HG02852 (cell line): ENCODE measurements around the gene MSH5.
"Not testable (repeated sequence)": the region's sequence is repeated elsewhere in the genome, so short reads cannot be mapped to it uniquely, and the experiment has no call there.

ENCODE experiments used
- ATAC-seq: cut with Tn5 transposase; IDR thresholded peaks from one replicate; pipeline ENCODE4 v1.9.1; 2021; ENCODE audit warnings: mild to moderate bottlenecking, moderate library complexity; ENCODE audit not compliant: unreplicated experiment

The MSH5 gene

DNA sequence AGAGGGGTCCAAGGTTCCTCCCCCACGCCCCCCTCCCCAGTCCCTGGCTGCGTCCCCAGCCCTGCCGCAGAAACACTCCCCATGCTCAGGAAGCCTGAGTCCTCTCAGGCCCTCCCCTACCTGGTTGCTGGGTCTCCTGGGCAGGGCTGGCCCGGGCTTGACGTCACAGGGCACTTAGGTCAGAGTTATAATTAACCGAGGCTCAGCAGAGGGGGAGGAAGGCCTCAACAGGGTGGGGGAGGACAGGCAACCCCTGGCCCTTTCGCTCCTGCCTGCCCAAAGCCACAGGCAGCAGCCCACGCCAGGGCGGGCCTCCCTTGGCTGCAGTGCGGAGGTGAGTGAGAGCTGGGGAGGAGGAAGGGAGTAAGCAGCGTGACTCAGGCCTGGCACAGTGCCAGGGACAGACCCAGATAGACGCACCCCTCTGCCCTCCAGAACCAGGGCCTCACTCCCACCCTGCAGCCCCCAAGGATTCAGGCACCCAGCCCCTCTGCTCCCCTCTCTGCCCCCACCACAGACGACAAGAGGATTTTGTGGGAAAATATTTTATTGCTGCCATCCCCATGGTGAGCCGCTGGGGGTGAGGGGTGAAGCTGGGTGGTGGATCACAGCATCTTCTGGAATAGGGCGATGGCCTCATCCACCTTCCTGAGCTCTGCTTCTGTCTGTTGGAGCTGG is 37.3 kb downstream of the MSH5 start, which contains the start of gene VWA7:
VWA7 (minus strand) TSS at position 340 of the 678 bp plus-strand sequence. CDS start 549 bp downstream, outside the sequence.
- peak; percentile 65 for ATAC-seq

DNA sequence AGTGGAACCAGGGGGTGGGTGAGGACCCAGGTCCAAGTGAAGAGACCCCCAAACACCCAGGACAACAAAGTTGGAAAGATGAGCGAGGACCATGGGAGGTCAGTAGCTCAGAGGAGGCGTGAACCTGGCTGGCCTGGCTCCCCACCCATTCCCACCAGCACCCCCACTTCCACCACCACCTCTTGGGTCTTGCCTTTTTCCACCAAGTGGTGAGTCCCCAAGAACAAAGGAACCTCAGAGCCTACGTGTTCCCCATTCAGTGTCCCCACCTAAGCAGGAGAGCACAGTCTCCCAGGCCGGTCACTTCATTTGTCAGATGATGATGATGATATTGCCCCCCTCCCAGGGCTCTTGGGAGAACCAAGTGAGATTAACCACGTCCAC is 37.9 kb downstream of the MSH5 start:
- no peak for ATAC-seq

DNA sequence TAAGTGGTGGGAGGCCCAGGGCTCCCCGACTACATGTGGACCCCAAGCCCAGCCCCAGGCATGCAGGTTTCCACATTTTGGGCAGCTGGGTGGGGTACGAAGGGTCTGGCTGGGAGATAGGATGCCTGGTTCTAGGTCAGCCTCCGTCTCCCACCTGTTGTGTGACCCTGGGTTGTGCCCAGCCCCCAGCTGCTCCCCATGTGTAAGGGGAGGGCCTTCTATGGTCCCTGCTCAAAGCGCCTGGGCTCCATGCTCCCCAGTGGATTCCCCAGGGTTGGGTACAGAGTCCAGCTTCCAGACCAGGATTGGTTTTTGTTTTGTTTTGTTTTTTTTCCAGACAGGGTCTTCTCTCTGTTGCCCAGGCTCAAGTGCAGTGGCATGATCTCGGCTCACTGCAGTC is 38.4 kb downstream of the MSH5 start:
- no peak for ATAC-seq

DNA sequence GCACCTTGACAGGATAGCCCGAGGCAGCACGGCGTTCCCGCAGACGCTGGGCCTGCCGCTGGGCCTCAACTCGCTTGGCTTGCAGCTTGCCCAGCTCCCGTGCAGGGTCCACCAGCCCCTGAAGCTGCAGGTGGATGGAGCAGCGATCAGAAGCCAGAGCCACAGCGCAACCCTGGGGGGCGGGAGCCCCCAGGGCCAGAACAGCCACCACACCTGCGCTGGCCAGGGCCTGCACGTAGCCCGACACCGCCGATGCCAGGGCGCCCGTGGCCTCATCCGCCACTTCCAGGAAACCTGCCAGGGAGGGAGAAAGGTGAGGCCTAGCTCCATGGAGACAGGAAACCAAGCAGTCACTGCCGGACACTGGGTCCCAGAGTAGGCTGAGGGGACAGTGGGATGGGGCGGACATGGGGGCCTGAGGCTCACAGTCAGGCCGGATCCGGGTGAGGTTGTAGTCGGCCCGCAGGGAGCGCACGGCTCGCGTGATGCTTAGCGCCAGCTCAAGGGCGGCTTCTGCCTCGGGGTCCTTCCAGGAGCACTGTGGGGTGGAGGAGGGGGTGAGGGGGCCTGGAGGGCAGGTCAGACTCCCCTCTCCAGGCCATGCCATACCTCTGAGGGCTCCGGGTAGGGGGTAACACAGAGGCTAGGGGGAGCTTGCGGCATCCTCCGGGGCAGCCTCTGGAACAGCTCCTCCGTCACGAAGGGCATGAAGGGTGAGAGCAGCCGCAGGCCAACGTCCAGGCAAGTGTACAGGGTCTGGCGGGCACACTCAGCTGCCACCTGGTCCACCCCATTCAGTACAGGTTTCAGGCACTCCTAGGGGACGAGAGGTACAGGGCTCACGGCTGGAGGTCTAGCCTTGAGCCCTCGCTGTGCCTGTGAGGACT is 39.4 kb downstream of the MSH5 start:
- no peak for ATAC-seq

DNA sequence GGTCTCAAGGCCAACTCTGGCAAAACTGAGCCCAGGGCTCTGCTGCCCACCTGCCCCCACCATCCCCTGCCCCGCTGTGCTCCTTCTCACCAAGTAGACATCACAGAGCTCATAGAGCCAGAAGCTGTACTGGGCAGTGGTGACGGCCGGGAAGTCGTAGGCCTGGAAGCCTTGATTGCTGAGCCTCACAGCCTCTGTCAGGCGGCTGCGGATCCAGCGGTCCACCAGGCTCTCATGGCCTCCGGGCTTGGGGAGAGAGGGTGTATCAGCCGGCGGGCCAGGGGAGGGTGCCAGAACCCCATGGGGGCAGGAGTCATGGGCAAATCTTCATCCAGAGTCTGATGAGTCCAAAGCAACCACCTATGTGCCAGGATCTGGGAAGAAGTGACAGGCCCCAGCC is 40.1 kb downstream of the MSH5 start:
- ATAC-seq = no peak

DNA sequence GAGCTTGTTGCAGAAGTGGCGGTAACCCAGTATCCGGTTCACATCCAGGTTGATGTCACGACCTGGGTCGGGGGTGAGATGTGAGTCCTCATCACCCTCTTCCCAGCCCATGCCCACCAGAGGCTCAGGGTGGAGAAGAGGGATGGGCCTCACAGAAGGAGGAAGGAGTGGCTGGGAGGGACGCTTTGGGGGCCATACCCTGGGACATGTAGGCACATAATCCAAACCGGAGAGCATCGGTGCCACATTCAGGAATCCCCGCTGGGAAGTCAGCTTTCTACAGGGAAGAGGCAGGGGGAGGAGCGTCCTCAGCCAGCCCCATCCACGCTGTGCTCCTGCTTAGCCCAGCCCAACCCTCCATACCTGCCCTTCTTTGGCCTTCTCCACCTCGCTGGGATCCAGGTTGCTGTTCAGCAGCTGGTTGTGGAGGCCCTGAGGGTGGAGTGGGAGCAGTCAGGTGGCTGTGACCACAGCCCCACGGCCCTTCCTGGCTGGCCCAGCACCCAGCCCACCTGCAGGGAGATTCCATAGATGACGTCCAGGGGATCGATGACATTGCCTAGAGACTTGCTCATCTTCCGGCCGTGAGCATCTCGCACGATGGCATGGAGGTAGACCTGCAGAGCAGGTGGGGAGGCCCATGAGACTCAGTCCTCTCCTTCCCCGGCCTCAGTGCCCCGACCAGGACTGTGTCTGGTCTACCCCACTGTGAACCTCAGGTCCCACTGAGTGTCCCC is 40.9 kb downstream of the MSH5 start:
- no peak for ATAC-seq

DNA sequence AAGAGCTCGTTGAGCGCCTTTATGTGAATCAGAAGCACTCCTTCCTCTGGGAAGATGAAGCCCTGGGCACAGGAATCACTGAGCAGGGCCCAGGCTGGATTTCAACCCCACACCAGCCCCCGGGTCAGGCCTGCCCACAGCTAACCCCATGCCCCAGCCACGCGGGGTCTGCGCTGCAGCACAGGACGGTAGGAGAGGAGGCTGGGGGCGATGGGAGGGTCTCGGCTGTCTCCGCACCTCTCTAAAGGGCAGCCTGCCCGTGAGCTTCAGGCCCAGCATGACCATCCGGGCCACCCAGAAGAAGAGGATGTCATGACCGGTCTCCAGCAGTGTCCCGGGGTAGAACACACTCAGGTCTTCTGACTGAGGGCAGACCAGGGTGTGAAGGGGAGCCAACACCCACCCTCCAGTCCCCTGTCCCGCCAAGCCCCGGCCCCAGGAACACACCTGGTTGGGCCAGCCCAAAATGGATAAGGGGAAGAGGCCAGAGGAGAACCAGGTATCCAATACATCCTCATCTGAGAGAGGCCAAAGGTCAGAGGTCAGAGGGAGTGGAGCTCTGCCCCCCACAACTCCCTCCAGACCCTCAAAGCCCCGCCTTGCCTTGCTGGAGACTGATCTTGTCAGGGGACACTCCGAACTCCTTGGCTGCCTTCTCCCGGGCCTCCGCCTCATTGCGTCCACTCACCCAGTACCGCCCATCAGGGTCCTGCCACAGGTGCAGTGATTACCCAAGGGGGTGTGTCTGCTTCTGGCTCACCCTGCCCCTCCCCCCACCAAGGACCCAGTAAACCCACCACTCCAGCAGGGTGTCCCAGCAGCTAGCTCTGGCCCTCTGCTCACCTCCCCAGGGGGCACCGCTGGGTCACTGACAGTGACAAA is 41.7 kb downstream of the MSH5 start:
- ATAC-seq = no peak

DNA sequence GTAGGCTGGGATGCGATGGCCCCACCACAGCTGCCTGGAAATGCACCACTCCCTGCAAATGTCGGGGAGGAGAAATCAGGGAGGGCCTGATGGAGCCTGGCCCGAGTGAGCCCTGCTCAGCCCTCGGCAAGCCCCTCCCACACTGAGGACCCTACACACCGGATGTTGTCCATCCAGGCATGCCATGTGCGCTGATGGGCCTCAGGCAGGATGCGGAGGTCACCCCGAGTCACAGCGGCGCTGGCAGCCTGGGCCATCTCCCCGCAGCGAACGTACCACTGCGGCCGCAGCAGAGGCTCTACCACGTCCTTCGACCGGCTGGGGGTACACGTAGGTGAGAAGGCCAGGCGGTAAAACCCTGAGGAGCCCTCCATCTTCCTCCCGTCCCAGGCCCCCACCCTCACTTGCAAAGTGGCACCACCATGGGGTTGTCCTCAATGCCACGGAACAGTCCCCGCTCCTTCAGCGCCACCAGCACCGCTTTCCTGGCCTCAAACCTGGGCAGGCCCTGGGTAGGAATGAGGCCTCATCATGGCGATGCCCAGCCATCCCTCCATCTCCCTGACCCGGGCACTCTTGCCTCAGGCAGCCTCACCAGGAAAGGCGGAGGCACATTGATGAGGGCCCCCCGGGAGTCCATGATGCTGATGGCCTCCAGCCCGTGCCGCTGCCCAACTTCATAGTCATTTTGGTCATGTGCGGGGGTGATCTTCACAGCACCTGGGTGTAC is 42.5 kb downstream of the MSH5 start:
- no peak for ATAC-seq

DNA sequence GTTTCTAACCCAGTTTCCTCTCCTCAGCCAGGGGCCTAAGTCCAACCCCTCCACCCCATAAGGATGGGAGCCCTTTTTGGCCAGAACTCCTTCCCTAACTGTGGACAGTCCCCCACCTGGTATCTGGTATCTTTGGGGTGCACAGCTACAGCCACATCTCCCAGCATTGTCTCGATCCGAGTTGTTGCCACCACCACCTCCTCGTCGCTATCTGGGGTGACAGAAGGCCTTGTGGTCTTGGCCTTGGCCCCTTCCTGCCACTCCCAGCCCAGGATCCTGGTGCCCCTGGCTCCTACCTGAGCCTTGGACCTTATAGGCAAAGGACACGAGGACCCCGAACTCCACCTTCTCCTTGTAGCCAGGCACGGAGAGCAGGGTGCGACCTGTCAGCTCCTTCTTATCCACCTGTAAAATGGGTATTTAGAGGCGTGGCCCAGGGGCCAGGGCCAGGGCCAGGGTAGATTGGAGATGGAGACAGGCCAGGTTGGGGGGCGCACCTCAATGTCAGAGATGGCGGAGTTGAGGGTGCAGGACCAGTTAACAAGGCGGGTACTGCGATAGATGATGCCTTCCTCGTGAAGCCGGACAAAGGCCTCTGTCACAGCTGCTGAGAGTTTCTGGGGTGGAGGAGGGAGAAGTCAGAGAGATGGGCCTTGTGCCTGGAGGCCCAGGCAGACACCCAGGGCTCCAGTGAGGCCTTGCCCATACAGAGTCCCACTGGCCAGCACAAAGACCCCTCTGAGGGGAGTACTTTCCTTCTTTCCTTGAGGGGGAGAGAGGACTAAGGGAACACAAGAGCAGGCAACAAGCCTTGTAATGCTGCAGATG is 44.5 kb downstream of the MSH5 start:
- ATAC-seq = no peak

DNA sequence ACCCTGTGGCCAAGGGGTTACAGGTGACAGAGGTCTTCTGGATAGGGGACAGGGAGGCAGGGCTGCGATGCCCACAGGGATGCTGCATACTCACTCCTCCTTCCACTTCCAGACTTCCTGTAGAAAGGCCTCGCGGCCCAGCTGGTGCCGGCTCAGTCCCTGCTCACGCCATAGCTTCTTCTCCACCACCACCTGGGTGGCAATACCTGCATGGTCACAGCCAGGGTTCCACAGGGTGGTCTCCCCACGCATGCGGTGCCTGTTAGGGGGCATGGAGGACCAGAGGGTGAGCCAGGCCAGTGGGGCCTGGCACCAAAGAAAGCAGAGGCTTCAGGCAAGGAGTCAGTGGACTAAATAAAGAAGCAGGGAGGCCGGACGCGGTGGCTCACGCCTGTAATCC is 45.7 kb downstream of the MSH5 start:
- no peak for ATAC-seq

DNA sequence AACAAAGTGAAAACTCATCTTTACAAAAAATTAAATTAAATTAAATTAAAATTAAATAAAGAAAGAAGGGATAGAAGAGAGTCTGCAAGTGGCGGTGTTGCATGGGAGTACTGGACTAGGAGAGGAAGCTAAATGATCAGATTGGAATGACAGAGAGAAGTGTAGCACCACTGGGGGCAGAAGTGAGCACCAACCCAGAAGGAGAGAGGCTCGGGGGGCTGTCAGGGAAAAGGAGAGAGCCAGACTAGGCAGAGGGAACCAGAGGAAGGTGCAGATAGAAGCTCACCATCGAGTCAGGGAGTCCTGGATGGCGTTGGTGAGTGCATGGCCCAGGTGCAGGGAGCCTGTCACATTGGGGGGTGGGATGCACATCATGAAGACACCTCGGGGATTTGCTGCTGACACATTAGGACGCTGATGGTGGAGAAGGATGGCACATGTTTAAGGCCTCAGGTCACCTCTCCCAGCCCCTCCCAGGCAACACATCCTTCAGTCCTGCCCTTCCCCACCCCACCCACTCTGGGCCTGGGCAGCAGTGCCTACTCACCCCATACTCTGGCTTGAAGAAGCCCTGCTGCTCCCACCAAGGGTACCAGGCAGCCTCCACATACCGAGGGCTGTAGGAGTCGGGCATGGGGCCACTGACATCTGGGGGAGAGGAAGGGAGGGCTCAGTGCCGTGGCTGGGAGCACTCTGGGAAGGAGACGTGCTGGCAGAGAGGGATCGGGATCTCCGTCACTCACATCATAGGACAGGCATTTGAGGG is 51.7 kb downstream of the MSH5 start:
- no peak for ATAC-seq

DNA sequence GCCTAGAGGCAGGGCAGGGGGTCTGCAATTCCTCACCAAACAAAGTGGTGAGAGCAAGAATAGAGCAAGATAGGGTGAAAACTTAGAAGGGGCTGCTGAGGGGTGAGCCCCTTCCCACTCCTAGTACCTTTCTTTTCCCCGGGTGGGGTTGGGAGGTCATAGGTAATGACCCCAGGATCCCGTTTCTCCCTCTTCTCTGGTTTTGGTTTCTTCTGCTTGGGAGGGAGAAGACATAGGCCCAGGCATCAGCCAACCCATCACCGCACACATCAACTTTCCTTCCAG is 52.2 kb downstream of the MSH5 start:
- ATAC-seq = no peak

DNA sequence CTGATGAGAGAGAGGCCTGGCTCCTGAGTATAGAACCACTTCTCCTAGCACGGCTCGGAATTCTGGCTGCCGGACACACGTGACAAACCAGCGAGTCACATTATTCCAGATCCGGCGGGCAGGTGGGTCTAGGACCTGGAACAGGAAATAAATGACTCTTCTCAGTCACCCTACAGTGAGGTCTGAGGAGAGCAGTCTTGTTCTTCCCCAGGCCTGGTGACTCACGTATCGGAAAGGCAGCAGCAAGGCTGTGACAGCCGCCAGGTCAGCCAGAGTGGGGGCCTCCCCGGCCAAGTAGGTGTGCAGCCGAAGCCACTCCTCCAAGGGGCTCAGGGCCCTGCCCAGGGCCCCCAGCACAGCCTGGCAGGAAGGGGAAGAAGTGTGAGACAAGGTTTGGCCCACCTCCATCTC is 53.0 kb downstream of the MSH5 start:
- ATAC-seq = no peak

DNA sequence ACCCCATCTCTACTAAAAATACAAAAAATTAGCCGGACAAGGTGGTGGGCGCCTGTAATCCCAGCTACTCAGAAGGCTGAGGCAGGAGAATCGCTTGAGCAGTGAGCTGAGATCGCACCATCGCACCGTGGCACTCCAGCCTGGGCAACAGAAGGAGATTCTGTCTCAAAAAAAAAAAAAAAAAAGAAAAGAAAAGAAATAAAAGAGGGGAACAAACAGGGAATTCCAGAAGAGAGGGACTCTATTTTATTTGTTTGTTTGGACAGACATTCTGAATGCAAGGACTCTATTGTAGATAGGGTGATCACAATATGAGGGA is 54.1 kb downstream of the MSH5 start:
- ATAC-seq = not testable (repeated sequence)

DNA sequence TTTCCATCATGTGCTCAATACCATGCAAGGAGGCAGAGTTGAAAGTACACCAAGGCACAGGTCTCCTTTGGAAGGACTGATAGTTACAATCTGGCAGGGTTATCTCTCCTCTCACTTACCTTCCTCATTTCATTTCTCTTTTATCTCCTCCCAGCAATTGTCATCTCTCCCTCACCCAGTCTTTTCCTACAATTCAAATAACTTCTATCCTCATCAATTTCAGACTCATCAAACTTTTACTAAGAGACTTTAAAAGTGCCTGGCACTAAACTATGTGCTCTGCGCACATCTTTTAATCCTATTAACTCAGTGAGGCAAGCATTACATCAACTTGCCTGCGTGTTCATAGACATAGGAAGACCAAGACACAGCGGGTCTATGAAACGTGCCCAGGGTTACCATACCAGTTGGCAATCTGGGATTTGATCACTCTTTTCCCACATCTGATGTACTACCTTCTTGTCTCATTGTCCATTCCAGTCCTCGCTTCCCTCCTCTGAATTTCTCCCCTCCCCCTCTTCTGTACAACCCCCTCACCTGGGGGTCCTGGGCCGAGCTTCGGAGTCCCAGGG is 54.6 kb downstream of the MSH5 start:
- ATAC-seq = no peak

DNA sequence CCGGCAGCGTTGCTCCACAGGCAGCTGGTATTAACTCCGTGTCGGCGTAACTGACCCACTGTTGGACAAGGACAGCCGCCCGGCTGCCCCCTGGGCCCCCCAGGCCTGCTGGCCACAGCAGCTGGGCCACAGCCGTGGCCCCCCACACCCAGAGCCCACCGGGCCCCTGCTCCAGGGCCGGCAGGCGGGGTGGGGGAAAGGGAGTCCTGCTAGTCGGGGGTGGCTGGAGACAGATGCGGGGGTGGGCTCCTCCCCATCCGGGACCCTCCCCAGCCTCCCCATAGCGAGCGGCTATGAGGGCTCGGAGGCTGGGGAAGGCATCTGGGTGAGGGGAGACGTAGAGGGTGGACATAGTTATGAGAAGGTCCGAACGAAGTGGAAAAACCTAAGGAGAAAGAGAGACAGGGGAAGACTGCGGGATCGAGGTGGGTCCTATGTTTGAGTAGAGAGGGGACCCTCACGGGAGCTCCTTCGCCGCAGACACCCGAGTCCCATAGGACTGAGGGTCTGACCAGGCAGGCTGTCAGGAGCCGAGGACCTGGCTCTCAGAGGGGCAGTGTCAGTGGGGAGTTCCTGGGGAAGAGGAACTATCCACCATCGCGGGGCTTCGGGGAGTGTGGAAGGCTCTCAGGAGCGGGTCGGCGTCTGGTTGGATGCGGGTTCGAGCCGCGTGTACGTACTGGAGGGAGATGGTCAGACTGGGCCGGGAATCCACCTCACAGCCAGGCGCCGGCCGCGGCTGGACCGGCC is 55.2 kb downstream of the MSH5 start:
- no peak for ATAC-seq

DNA sequence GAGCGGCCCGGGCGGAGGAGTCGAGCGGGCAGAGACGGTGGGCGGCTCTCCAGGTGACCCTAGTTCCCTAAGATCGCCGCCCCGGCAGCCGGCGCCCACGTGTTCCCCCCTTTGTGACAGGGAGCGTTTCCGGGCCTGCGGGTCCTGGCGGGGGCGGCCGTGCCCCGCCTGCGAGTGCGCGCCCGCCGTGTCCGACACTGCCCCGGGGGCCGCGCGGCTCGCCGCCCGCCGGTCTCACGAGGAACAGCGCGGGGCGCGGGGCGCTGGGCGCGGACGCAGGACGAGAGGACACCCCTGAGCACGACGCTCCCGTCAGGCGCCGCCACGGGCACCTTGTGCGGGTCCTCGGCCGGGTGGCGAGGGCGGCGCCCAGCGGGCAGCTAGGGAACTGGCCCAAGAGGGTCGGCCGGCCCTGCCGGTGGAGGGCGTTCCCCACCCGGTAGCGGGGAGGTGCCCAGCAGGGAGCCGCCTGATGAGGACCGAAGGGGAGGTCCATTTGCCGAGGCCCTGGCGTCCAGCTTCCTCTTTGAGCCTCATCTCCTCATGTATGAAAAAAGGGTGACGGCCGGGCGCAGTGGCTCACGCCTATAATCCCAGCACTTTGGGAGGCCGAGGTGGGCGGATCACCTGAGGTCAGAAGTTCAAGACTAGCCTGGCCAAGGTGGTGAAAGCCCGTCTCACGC is 56.0 kb downstream of the MSH5 start, which contains the start of gene VARS1:
VARS1 (minus strand) TSS at position 137 of the 683 bp plus-strand sequence. CDS start 535 bp downstream, outside the sequence.
- ATAC-seq = peak; percentile 72
